Right lobe of liver (tissue), 4 donors: ENCODE data around the gene CNBP.

Experiments
- POLR2A ChIP-seq: fragments of 450-650 bp; IDR thresholded peaks from one replicate; pipeline ENCODE4 v1.6.1; 2017; ENCODE audit warnings: antibody characterized with exemption, mild to moderate bottlenecking
- TF ChIP-seq, protein P1 (sequence below), 4 donors: fragments of 200-600 bp in 3 of 4; fragments of 450-650 bp in 1 of 4; IDR thresholded peaks; one replicate each; pipeline versions ENCODE4 v1.5.1 to v1.8.0; 2016 to 2022; ENCODE audit warnings: antibody characterized with exemption in 4 of 4, mild to moderate bottlenecking in 2 of 4
- donor health status: DM: no; HTN: no; CAD: no.
- donor health status: DM: no; HTN: no; CAD: no.
- donor health status: DM: no; HTN: yes; CAD: no.

DNA sequence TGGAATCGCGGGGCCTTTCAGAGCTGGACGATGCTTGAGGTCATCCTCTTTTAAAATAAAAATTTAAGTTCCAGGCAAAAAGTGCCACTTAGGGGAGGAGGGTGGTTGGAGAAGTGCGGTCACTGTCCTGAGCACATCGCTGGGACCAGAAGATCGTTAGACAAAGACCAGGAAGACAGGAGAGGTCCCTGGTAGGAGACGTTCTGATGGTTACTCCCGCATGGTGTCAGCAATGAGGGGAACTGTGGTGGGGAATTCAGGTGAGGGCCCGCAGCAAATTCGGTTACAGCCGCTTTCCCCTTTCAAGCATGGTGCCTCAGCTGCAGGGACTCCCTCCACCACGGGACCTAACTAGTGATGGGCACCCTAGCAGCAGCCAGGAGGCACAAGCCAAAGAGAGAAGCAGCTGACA lies 21.8 kb downstream of the CNBP start:
- TF ChIP-seq POLR2A, result no peak
- TF ChIP-seq, protein P1, sequence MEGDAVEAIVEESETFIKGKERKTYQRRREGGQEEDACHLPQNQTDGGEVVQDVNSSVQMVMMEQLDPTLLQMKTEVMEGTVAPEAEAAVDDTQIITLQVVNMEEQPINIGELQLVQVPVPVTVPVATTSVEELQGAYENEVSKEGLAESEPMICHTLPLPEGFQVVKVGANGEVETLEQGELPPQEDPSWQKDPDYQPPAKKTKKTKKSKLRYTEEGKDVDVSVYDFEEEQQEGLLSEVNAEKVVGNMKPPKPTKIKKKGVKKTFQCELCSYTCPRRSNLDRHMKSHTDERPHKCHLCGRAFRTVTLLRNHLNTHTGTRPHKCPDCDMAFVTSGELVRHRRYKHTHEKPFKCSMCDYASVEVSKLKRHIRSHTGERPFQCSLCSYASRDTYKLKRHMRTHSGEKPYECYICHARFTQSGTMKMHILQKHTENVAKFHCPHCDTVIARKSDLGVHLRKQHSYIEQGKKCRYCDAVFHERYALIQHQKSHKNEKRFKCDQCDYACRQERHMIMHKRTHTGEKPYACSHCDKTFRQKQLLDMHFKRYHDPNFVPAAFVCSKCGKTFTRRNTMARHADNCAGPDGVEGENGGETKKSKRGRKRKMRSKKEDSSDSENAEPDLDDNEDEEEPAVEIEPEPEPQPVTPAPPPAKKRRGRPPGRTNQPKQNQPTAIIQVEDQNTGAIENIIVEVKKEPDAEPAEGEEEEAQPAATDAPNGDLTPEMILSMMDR (IDR thresholded peaks at IDR 0.05), result no peak
